CD4-positive, CD25-positive, alpha-beta regulatory T cell (primary cell): ENCODE measurements around the gene MLYCD. TPM values are rescaled to one million over a fixed set of nuclear protein-coding genes. Genes with fewer than 3 reads are reported as not detected.

ENCODE experiments used
- ATAC-seq, 2 donors: fragments of 150-1000 bp; cut with Tn5 transposase; one replicate each; pipeline ENCODE4 v1.10.0; 2021; ENCODE audit warnings: low read depth in 2 of 2, moderate number of reproducible peaks in 2 of 2, moderate library complexity in 1 of 2
- DNase-seq, 3 donors: peaks; one replicate each; pipeline versions ENCODE4 v3.0.0 to v3.0.0-alpha.2; 2012 to 2022; ENCODE audit warnings: mixed read lengths in 1 of 3
- H3K27ac ChIP-seq: one replicate; pipeline ENCODE4 v1.7.0; 2013; ENCODE audit warnings: mild to moderate bottlenecking, low read length; ENCODE audit not compliant: insufficient read depth, poor library complexity, severe bottlenecking
- H3K27me3 ChIP-seq: one replicate; pipeline ENCODE4 v1.7.0; 2013; ENCODE audit warnings: low read length; ENCODE audit not compliant: control insufficient read depth, insufficient read depth
- H3K36me3 ChIP-seq: one replicate; pipeline ENCODE4 v1.7.0; 2013; ENCODE audit warnings: mild to moderate bottlenecking, low read length, moderate library complexity; ENCODE audit not compliant: control insufficient read depth, insufficient read depth
- H3K4me1 ChIP-seq: 2 replicates; pipeline ENCODE4 v1.7.0; 2013; ENCODE audit warnings: mild to moderate bottlenecking, low read length; ENCODE audit not compliant: insufficient read depth, control insufficient read depth, poor library complexity, severe bottlenecking
- H3K4me3 ChIP-seq: one replicate; pipeline ENCODE4 v1.7.0; 2013; ENCODE audit warnings: low read depth, mild to moderate bottlenecking, low read length, moderate library complexity
- H3K9me3 ChIP-seq, 2 experiments: 1 replicate in 1 of 2; 2 replicates in 1 of 2; pipeline ENCODE4 v1.7.0; 2013; ENCODE audit warnings: low read length in 2 of 2, mild to moderate bottlenecking in 1 of 2, moderate library complexity in 1 of 2; ENCODE audit not compliant: control insufficient read depth in 2 of 2
- H3K27ac Mint-ChIP-seq, 3 donors: one replicate each; pipeline ENCODE4 v1.8.0; 2020 to 2022; ENCODE audit warnings: mild to moderate bottlenecking in 3 of 3, mixed read lengths in 3 of 3, moderate library complexity in 2 of 3
- H3K27me3 Mint-ChIP-seq: one replicate; pipeline ENCODE4 v1.8.0; 2022; ENCODE audit warnings: mild to moderate bottlenecking, mixed read lengths
- H3K36me3 Mint-ChIP-seq: one replicate; pipeline ENCODE4 v1.8.0; 2020; ENCODE audit warnings: mixed read lengths
- H3K4me1 Mint-ChIP-seq, 4 donors: one replicate each; pipeline ENCODE4 v1.8.0; 2020 to 2022; ENCODE audit warnings: mixed read lengths in 4 of 4, mild to moderate bottlenecking in 1 of 4
- H3K4me3 Mint-ChIP-seq, 4 donors: one replicate each; pipeline ENCODE4 v1.8.0; 2020 to 2022; ENCODE audit warnings: mild to moderate bottlenecking in 4 of 4, mixed read lengths in 4 of 4, moderate library complexity in 3 of 4
- H3K9me3 Mint-ChIP-seq, 7 donors: one replicate each; pipeline ENCODE4 v1.8.0; 2020 to 2022; ENCODE audit warnings: mixed read lengths in 7 of 7, mild to moderate bottlenecking in 3 of 7, moderate library complexity in 2 of 7
- polyA plus RNA-seq, 4 donors: library from polyadenylated mRNA; unstranded; fragments of 300-500 nt; fragmentation: Illumina TruSeq; gene quantifications; one replicate each; pipeline ENCODE4 v1.2.3, GENCODE V29; 2021
- total RNA-seq: library from RNA; stranded (reverse); gene quantifications from one replicate; pipeline ENCODE4 v1.2.3, GENCODE V29; 2022

MLYCD gene
- total and polyA plus RNA-seq, 5 donors from 2014 or later: 1.9 to 6.5 (median 2.4) TPM

- DNase-seq: no peak
- no peaks in the 10 kb centered on the region for H3K36me3 Mint-ChIP-seq
Measured at GRCh38 chr16:83964684-83965443, 65.9 kb downstream of the MLYCD start.

GRCh38 chr16:83965444-83966152 is 66.7 kb downstream of the MLYCD start:
- no peak overlapping the region for H3K4me3 ChIP-seq
- H3K4me1 Mint-ChIP-seq: peaks cover 0 to 3% (median 0%) of the 10 kb centered on the region in 4 donors
- no peaks in the 10 kb centered on the region for H3K27me3 ChIP-seq
- H3K27ac Mint-ChIP-seq: no peak overlapping the region
- DNase-seq (no peak), ATAC-seq (no peak)
- no peaks in the 10 kb centered on the region for H3K9me3 ChIP-seq
- no peak overlapping the region for H3K4me3 Mint-ChIP-seq
- no peaks in the 10 kb centered on the region for H3K9me3 Mint-ChIP-seq
- no peaks in the 10 kb centered on the region for H3K36me3 Mint-ChIP-seq
- H3K4me1 ChIP-seq: peaks cover 3% of the 10 kb centered on the region
- H3K36me3 ChIP-seq: no peaks in the 10 kb centered on the region
- H3K27ac ChIP-seq: no peak overlapping the region
- H3K27me3 Mint-ChIP-seq: peaks cover 14% of the 10 kb centered on the region

More at GRCh38 chr16:83964684-83965443, 65.9 kb downstream of the MLYCD start:
- Mint-ChIP-seq H3K4me3 (no peak overlapping the region), H3K4me1 (peaks cover 0 to 3% (median 0%) of the 10 kb centered on the region in 4 donors), H3K9me3 (no peaks in the 10 kb centered on the region), H3K27me3 (peaks cover 8% of the 10 kb centered on the region), H3K27ac (peak overlapping the region in 1 of 3 donors; percentile 54)
- no peaks in the 10 kb centered on the region for H3K36me3 ChIP-seq
- peaks cover 3% of the 10 kb centered on the region for H3K4me1 ChIP-seq
- no peaks in the 10 kb centered on the region for H3K27me3 ChIP-seq
- no peak overlapping the region for H3K27ac ChIP-seq
- no peaks in the 10 kb centered on the region for H3K9me3 ChIP-seq
- ATAC-seq: no peak
- H3K4me3 ChIP-seq: no peak overlapping the region

- H3K36me3 ChIP-seq: no peaks in the 10 kb centered on the region
- no peak overlapping the region for H3K4me3 Mint-ChIP-seq
Measured at GRCh38 chr16:83966153-83966696, 67.3 kb downstream of the MLYCD start.

GRCh38 chr16:83967091-83967490 is 68.2 kb downstream of the MLYCD start:
- H3K36me3 ChIP-seq: no peaks in the 10 kb centered on the region
- H3K4me3 Mint-ChIP-seq: no peak overlapping the region
- H3K4me1 Mint-ChIP-seq: peaks cover 0 to 3% (median 0%) of the 10 kb centered on the region in 4 donors
- H3K36me3 Mint-ChIP-seq: no peaks in the 10 kb centered on the region
- ATAC-seq (no peak), DNase-seq (no peak)
- peaks cover 3% of the 10 kb centered on the region for H3K4me1 ChIP-seq
- no peaks in the 10 kb centered on the region for H3K27me3 ChIP-seq
- no peak overlapping the region for H3K4me3 ChIP-seq
- H3K9me3 ChIP-seq: no peaks in the 10 kb centered on the region
- H3K27ac Mint-ChIP-seq: no peak overlapping the region
- H3K27ac ChIP-seq: no peak overlapping the region
- no peaks in the 10 kb centered on the region for H3K9me3 Mint-ChIP-seq
- H3K27me3 Mint-ChIP-seq: peaks cover 14% of the 10 kb centered on the region

More at GRCh38 chr16:83966153-83966696, 67.3 kb downstream of the MLYCD start:
- H3K27me3 ChIP-seq: no peaks in the 10 kb centered on the region
- H3K4me3 ChIP-seq: no peak overlapping the region
- H3K9me3 ChIP-seq: no peaks in the 10 kb centered on the region
- Mint-ChIP-seq H3K9me3 (no peaks in the 10 kb centered on the region), H3K27me3 (peaks cover 14% of the 10 kb centered on the region), H3K4me1 (peaks cover 0 to 3% (median 0%) of the 10 kb centered on the region in 4 donors), H3K36me3 (no peaks in the 10 kb centered on the region), H3K27ac (no peak overlapping the region)
- peaks cover 3% of the 10 kb centered on the region for H3K4me1 ChIP-seq
- DNase-seq (no peak), ATAC-seq (no peak)
- no peak overlapping the region for H3K27ac ChIP-seq

GRCh38 chr16:83967838-83968305 is 69.0 kb downstream of the MLYCD start, which contains the start of gene NECAB2:
NECAB2 (plus strand) TSS chr16:83968244; CDS start chr16:83968649, 405 bp downstream.
- Histone ChIP-seq H3K36me3 (no peaks in the 10 kb centered on the region), H3K4me1 (peaks cover 3% of the 10 kb centered on the region), H3K27me3 (no peaks in the 10 kb centered on the region), H3K4me3 (no peak within 1 kb of the TSS), H3K27ac (no peak within 1 kb of the TSS), H3K9me3 (no peaks in the 10 kb centered on the region)
- DNase-seq: no peak
- Mint-ChIP-seq H3K27ac (no peak within 1 kb of the TSS), H3K36me3 (no peaks in the 10 kb centered on the region), H3K9me3 (no peaks in the 10 kb centered on the region), H3K4me1 (peaks cover 0 to 3% (median 0%) of the 10 kb centered on the region in 4 donors), H3K4me3 (peak within 1 kb of the TSS in 1 of 4 donors; percentile 50), H3K27me3 (peaks cover 14% of the 10 kb centered on the region)
- ATAC-seq: no peak

- peaks cover 0 to 3% (median 0%) of the 10 kb centered on the region in 4 donors for H3K4me1 Mint-ChIP-seq
- no peak for DNase-seq
- no peak overlapping the region for H3K27ac ChIP-seq
- no peak overlapping the region for H3K4me3 ChIP-seq
- H3K36me3 Mint-ChIP-seq: no peaks in the 10 kb centered on the region
- H3K27ac Mint-ChIP-seq: no peak overlapping the region
- H3K4me3 Mint-ChIP-seq: no peak overlapping the region
- no peaks in the 10 kb centered on the region for H3K9me3 ChIP-seq
- no peaks in the 10 kb centered on the region for H3K9me3 Mint-ChIP-seq
- ATAC-seq: no peak
- H3K4me1 ChIP-seq: peaks cover 3% of the 10 kb centered on the region
- H3K36me3 ChIP-seq: no peaks in the 10 kb centered on the region
- H3K27me3 ChIP-seq: no peaks in the 10 kb centered on the region
- peaks cover 14% of the 10 kb centered on the region for H3K27me3 Mint-ChIP-seq
Measured at GRCh38 chr16:83968306-83968851, 69.5 kb downstream of the MLYCD start.

- Mint-ChIP-seq H3K9me3 (no peaks in the 10 kb centered on the region), H3K27me3 (peaks cover 14% of the 10 kb centered on the region), H3K36me3 (no peaks in the 10 kb centered on the region), H3K4me1 (peaks cover 0 to 3% (median 0%) of the 10 kb centered on the region in 4 donors), H3K27ac (peak overlapping the region in 1 of 3 donors; percentile 48), H3K4me3 (no peak overlapping the region)
- Histone ChIP-seq H3K4me1 (peaks cover 3% of the 10 kb centered on the region), H3K27ac (no peak overlapping the region), H3K4me3 (no peak overlapping the region), H3K9me3 (no peaks in the 10 kb centered on the region), H3K27me3 (no peaks in the 10 kb centered on the region), H3K36me3 (no peaks in the 10 kb centered on the region)
- no peak for ATAC-seq
- DNase-seq: no peak
Measured at GRCh38 chr16:83968891-83969649, 70.2 kb downstream of the MLYCD start.
